LHCN-M2 (cell line): ENCODE measurements around the gene ATAD2B. TPM values are rescaled to one million over a fixed set of nuclear protein-coding genes. Genes with fewer than 3 reads are reported as not detected.
"Not testable (repeated sequence)": the region's sequence is repeated elsewhere in the genome, so short reads cannot be mapped to it uniquely, and the experiment has no call there.

Source experiments
- DNase-seq: peaks from one replicate; pipeline ENCODE4 v3.0.0-alpha.2; 2012; ENCODE audit warnings: low read depth
- polyA plus RNA-seq: library from polyadenylated mRNA; unstranded; fragments of >200 nt; gene quantifications from one replicate; pipeline ENCODE4 v1.2.1, GENCODE V29; 2012; ENCODE audit warnings: missing spikeins
- total RNA-seq: library from RNA; depleted of rRNA; stranded (reverse); fragments of >200 nt; gene quantifications from 2 replicates; pipeline ENCODE4 v1.2.3, GENCODE V29; 2014; rRNA removed

ATAD2B gene
- total RNA-seq: 5.8 and 6.4 TPM in 2 replicates
- 1.2 TPM for polyA plus RNA-seq

- DNase-seq: peak; percentile 94
These were observed at the start of gene ATAD2B for GRCh38 chr2:23926750-23927571. TSS of gene ATAD2B (minus strand) at chr2:23927123. CDS start at chr2:23926770, 353 bp downstream.

GRCh38 chr2:23967846-23968245 lies 40.9 kb upstream of the ATAD2B start:
- DNase-seq: no peak

GRCh38 chr2:23954325-23955014 lies 27.5 kb upstream of the ATAD2B start:
- DNase-seq: peak; percentile 38

GRCh38 chr2:23953625-23954024 lies 26.7 kb upstream of the ATAD2B start:
- DNase-seq: no peak

- not testable (repeated sequence) for DNase-seq
These were observed 25.6 kb upstream of the ATAD2B start for GRCh38 chr2:23952558-23952957.

- DNase-seq: no peak
These were observed 20.4 kb upstream of the ATAD2B start for GRCh38 chr2:23947350-23947749.

GRCh38 chr2:23944976-23945375 lies 18.1 kb upstream of the ATAD2B start:
- DNase-seq: peak; percentile 14

GRCh38 chr2:23944527-23944926 lies 17.6 kb upstream of the ATAD2B start:
- DNase-seq: peak; percentile 30

- no peak for DNase-seq
These were observed 16.7 kb upstream of the ATAD2B start for GRCh38 chr2:23943666-23944065.

- no peak for DNase-seq
These were observed 14.7 kb upstream of the ATAD2B start for GRCh38 chr2:23941644-23942043.

GRCh38 chr2:23940718-23941620 lies 14.0 kb upstream of the ATAD2B start:
- DNase-seq: peak; percentile 45

- DNase-seq: peak; percentile 75
These were observed 13.2 kb upstream of the ATAD2B start, which contains the start of gene UBXN2A for GRCh38 chr2:23939987-23940717. TSS of gene UBXN2A (plus strand) at chr2:23940463. CDS start at chr2:23958315, 17,852 bp downstream.

GRCh38 chr2:23934259-23934658 lies 7.3 kb upstream of the ATAD2B start:
- DNase-seq: no peak

GRCh38 chr2:23926290-23926749 lies 603 bp downstream of the ATAD2B start:
- no peak for DNase-seq

GRCh38 chr2:23925702-23926289 lies 1.1 kb downstream of the ATAD2B start:
- DNase-seq: peak; percentile 73

GRCh38 chr2:23924589-23925359 lies 2.1 kb downstream of the ATAD2B start:
- peak; percentile 31 for DNase-seq

- no peak for DNase-seq
These were observed 8.0 kb downstream of the ATAD2B start for GRCh38 chr2:23918837-23919489.

GRCh38 chr2:23916727-23917405 lies 10.1 kb downstream of the ATAD2B start:
- no peak for DNase-seq
